Astrocyte of the spinal cord (primary cell): ENCODE results near the gene HNRNPA2B1.
A peak's percentile ranks its signal among the peaks of the same experiment; 100 is the strongest.
"Not testable (repeated sequence)": the region's sequence is repeated elsewhere in the genome, so short reads cannot be mapped to it uniquely, and the experiment has no call there.

Experiments used
- DNase-seq: peaks from one replicate; pipeline ENCODE4 v3.0.0; 2011; ENCODE audit warnings: low read depth, low spot score
- H3K4me3 ChIP-seq: 2 replicates; pipeline ENCODE4 v1.5.1; 2011; ENCODE audit warnings: low read depth, mild to moderate bottlenecking, low read length, moderate library complexity
- in situ Hi-C: cut with HindIII; loops from 2 replicates; pipeline ENCODE4 v1.10.0; 2017; ENCODE audit warnings: low sequenced_read_pairs
- TF ChIP-seq, protein P1 (sequence below): IDR thresholded peaks from 2 replicates; pipeline ENCODE4 v1.5.1; 2012; ENCODE audit warnings: low read depth, mild to moderate bottlenecking, low read length, inconsistent platforms

The HNRNPA2B1 gene

DNA sequence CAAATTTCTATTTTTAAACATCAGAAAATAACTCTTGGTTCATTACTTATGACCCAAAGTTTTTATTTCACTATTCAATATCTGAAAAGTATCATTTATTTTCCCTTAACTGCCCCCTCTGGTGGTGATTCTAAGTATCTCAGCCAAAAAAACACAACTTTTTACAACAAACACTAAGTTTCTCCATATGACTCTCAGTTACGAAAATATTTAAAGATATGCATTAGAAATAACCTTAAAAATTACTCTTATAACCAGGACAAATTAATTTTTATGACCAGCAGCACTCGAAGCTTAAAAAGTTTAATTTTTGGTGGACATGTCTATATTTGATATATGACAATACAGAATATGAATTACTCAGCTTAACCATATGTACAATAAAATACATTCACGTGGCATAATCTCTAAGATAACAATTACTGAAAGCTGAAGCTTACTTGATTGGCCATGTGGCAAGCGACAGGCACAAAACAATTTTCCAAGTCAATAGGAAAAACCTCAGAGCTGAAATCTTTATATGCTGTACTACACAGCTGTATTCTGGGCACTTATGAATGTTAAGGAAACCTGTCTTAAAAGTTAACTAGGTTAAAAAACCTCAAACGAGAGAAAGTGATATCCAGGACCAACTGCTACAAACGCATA, 2.3 kb downstream of the HNRNPA2B1 start:
- TF ChIP-seq, protein P1, sequence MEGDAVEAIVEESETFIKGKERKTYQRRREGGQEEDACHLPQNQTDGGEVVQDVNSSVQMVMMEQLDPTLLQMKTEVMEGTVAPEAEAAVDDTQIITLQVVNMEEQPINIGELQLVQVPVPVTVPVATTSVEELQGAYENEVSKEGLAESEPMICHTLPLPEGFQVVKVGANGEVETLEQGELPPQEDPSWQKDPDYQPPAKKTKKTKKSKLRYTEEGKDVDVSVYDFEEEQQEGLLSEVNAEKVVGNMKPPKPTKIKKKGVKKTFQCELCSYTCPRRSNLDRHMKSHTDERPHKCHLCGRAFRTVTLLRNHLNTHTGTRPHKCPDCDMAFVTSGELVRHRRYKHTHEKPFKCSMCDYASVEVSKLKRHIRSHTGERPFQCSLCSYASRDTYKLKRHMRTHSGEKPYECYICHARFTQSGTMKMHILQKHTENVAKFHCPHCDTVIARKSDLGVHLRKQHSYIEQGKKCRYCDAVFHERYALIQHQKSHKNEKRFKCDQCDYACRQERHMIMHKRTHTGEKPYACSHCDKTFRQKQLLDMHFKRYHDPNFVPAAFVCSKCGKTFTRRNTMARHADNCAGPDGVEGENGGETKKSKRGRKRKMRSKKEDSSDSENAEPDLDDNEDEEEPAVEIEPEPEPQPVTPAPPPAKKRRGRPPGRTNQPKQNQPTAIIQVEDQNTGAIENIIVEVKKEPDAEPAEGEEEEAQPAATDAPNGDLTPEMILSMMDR: peak; percentile 60
- peak; percentile 48 for DNase-seq
- H3K4me3 ChIP-seq: peak overlapping the region; percentile 86
- in situ Hi-C loops: no loop called here

DNA sequence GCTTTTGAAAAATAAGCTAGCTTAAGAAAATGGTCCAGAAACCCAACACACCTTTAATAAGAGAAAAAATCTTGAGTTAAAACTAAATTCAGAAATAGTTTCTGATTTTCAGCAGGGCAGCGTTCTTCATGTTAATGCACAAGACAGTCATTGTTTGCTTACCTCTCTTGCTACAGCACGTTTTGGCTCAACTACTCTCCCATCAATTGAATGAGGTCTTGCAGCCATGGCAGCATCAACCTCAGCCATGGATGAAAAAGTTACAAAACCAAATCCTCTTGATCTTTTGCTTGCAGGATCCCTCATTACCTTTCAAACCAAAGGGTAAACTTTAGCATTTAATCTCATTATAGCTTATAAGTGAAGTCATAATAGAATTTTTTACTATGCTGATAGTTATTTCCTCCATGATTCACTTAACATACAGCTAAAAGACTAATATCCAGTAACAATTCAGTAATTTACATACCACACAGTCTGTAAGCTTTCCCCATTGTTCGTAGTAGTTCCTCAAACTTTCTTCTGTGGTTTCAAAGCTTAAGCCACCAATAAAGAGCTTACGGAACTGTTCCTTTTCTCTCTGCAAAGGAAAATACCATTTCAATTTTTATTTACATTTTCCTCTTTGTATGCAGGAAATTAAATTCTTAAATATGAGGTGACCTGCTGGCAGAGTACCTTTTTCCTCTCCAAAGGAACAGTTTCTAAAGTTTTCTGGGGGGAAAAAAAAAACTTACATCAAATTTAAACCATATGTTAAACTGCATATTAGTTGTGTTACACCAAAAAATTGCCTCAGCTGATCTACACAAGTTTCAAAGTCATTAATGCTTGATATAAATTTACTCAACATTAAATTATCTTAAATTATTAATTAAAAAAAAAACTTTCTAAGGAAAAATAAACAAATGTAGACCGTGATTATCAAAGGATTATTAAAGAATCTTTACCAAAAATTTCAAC, 3.1 kb downstream of the HNRNPA2B1 start:
- peak overlapping the region; percentile 86 for H3K4me3 ChIP-seq
- in situ Hi-C loops: no loop called here
- no peak for DNase-seq
- TF ChIP-seq, protein P1: no peak

DNA sequence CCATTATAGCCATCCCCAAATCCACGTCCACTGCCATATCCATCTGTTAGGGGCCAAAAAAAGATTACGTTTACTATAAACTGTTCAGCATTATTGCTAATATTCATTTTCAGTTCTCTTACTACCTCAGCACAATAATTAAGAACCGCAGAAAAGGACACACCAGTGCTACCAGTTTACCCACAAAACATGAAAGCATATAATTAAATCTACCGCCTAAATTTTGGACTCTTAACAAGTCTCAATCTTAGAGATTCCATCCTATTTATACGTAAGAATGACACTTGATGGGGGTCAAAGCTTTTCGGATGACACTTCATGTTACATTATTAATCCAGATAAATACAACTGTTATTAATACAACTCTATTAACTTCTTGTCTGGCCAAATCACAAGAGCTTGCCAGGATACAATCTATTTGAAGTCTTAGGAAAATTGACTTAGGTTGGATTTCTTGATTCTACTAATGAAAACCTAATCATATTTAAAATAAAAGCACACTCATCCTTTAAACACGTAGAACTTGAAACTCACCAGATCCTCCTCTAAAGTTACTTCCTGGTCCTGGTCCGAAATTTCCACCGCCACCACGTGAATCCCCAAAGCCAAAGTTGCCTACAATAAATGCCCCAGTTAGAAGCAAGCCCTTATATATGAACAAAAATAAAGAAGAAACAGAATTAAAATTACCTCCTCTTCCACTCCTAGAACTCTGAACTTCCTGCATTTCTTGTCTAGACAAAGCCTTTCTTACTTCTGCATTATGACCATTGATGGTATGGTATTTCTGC, 4.5 kb downstream of the HNRNPA2B1 start:
- in situ Hi-C loops: no loop called here
- DNase-seq: no peak
- H3K4me3 ChIP-seq: no peak overlapping the region
- TF ChIP-seq, protein P1: no peak

DNA sequence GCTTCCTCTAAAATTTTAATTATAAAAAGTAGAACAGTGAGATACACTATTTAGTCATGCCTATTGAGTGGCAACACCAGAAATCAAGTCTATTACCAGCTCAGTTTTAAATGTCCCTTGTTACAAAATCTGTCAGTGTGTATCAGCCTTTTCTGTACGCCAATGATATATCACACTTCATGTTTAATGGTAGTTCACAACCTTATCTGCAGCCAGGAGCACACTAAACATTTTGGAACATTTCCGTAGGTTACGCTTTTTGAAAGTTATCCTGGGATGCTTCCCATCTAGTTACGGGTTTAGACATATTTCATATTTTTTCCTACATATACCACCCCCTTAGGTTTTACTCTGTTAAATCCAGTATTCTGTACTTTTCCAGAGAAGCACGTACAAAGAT, 5.4 kb downstream of the HNRNPA2B1 start:
- DNase-seq: no peak
- no peak overlapping the region for H3K4me3 ChIP-seq
- in situ Hi-C loops: no loop called here
- TF ChIP-seq, protein P1: no peak

DNA sequence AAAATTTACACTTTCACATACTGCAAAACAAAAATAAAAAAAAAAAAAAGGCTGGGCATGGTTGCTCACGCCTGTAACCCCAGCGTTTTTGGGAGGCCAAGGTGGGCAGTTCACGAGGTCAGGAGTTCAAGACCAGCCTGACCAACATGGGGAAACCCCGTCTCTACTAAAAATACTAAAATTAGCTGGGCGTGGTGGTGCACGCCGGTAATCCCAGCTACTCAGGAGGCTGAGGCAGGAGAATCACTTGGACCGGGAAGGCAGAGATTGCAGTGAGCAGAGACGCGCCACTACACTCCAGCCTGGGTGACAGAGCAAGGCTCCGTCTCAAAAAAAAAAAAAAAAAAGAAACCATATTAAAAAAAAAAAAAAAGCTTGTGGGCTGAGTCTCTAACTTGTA, 5.8 kb downstream of the HNRNPA2B1 start:
- H3K4me3 ChIP-seq, in situ Hi-C loops, DNase-seq: not testable (repeated sequence)

DNA sequence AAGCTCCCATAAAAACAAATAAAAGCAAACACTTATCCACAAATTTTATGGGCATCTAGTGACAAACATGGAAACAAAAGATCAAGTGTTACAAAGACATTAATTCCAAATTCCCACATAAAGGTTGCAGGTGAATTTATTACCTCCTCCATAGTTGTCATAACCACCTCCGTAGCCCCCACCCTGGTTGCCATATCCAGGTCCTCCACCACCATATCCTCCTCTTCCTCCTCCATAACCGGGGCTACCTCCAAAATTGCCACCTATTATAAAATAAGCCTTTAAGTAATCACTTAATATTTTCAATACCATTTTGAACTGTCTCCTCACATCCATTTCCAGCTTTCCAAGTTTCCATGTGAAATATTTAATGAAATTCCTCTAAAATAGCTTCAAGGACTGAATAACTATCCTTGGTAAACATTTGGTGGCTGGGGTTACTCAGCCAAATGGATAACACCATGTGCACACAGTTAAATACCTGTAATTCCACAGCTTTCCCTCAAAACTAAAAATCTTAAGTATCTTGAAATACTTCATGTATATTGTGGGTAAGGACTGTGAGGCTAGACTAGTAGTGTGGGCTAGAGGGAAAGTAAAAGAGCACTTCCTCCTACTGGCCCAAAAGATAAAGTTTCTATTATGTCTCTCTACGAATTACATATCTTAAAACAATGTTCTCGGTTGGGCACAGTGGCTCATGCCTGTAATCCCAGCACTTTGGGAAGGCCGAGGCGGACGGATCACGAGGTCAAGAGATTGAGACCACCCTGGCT, 6.9 kb downstream of the HNRNPA2B1 start:
- TF ChIP-seq, protein P1: no peak
- no peak for DNase-seq
- in situ Hi-C loops: no loop called here
- H3K4me3 ChIP-seq: no peak overlapping the region
